SK-N-SH treated with all-trans-retinoic acid at 6 μM for 48 hours (cell line): ENCODE results near the gene DLL1.

ENCODE experiments used
- ATAC-seq: fragments of 200-7000 bp; cut with Tn5 transposase; 3 replicates; pipeline ENCODE4 v1.9.1; 2020; ENCODE audit warnings: mild to moderate bottlenecking, moderate library complexity
- ARNTL ChIP-seq: fragments of 450-650 bp; formaldehyde crosslinking; IDR thresholded peaks from 2 replicates; pipeline ENCODE4 v1.5.0; 2020; ENCODE audit warnings: low read depth, mild to moderate bottlenecking, moderate library complexity, borderline replicate concordance
- BACH2 ChIP-seq: fragments of 250-450 bp; sonication (Bioruptor Pico); IDR thresholded peaks from 2 replicates; pipeline ENCODE4 v1.9.0; 2021; ENCODE audit warnings: mild to moderate bottlenecking, borderline replicate concordance
- CSDC2 ChIP-seq: fragments of 250-450 bp; sonication (Bioruptor Pico); IDR thresholded peaks from 2 replicates; pipeline ENCODE4 v1.5.0; 2020; ENCODE audit warnings: mild to moderate bottlenecking, moderate library complexity
- CSRNP3 ChIP-seq: fragments of 250-450 bp; sonication (Bioruptor Pico); IDR thresholded peaks from 2 replicates; pipeline ENCODE4 v1.5.1; 2021; ENCODE audit warnings: mild to moderate bottlenecking, moderate library complexity
- ESRRG ChIP-seq: fragments of 250-450 bp; sonication (Bioruptor Pico); IDR thresholded peaks from 2 replicates; pipeline ENCODE4 v1.6.1; 2021; ENCODE audit warnings: mild to moderate bottlenecking
- GLIS3 ChIP-seq: fragments of 250-450 bp; sonication (Bioruptor Pico); IDR thresholded peaks from 2 replicates; pipeline ENCODE4 v1.5.0; 2020; ENCODE audit warnings: mild to moderate bottlenecking, moderate library complexity
- ISL1 ChIP-seq: fragments of 250-450 bp; sonication (Bioruptor Pico); IDR thresholded peaks from 2 replicates; pipeline ENCODE4 v2.1.2; 2022; ENCODE audit warnings: mild to moderate bottlenecking, moderate library complexity
- OSR1 ChIP-seq: fragments of 250-450 bp; sonication (Bioruptor Pico); IDR thresholded peaks from 2 replicates; pipeline ENCODE4 v1.8.0; 2022; ENCODE audit warnings: moderate library complexity, mild to moderate bottlenecking, inconsistent platforms
- PATZ1 ChIP-seq: fragments of 250-450 bp; sonication (Bioruptor Pico); IDR thresholded peaks from 2 replicates; pipeline ENCODE4 v1.8.0; 2020; ENCODE audit warnings: mild to moderate bottlenecking, moderate library complexity, borderline replicate concordance
- POU6F1 ChIP-seq: fragments of 250-450 bp; sonication (Bioruptor Pico); IDR thresholded peaks from 2 replicates; pipeline ENCODE4 v1.8.0; 2021; ENCODE audit warnings: low read depth, mild to moderate bottlenecking, moderate library complexity, borderline replicate concordance
- PPARA ChIP-seq: fragments of 250-450 bp; sonication (Bioruptor Pico); IDR thresholded peaks from 2 replicates; pipeline ENCODE4 v1.5.0; 2020; ENCODE audit warnings: mild to moderate bottlenecking, borderline replicate concordance
- SNAI2 ChIP-seq: fragments of 250-450 bp; sonication (Bioruptor Pico); IDR thresholded peaks from 2 replicates; pipeline ENCODE4 v1.5.0; 2020; ENCODE audit warnings: mild to moderate bottlenecking, moderate library complexity
- TCF4 ChIP-seq: fragments of 250-450 bp; sonication (Bioruptor Pico); IDR thresholded peaks from 2 replicates; pipeline ENCODE4 v1.8.0; 2021; ENCODE audit warnings: mild to moderate bottlenecking, moderate library complexity, borderline replicate concordance
- TOX ChIP-seq: fragments of 250-450 bp; sonication (Bioruptor Pico); IDR thresholded peaks from 2 replicates; pipeline ENCODE4 v1.8.0; 2021; ENCODE audit warnings: mild to moderate bottlenecking, moderate library complexity, borderline replicate concordance
- ZC3H10 ChIP-seq: fragments of 250-450 bp; sonication (Bioruptor Pico); IDR thresholded peaks from 2 replicates; pipeline ENCODE4 v1.5.1; 2021; ENCODE audit warnings: mild to moderate bottlenecking, moderate library complexity
- ZFP3 ChIP-seq: fragments of 250-450 bp; sonication (Bioruptor Pico); IDR thresholded peaks from 2 replicates; pipeline ENCODE4 v1.5.0; 2020; ENCODE audit warnings: mild to moderate bottlenecking, moderate library complexity
- ZFP30 ChIP-seq: fragments of 450-650 bp; formaldehyde crosslinking; IDR thresholded peaks from 2 replicates; pipeline ENCODE4 v1.5.0; 2022; ENCODE audit warnings: mild to moderate bottlenecking, moderate library complexity
- ZNF565 ChIP-seq: fragments of 450-650 bp; formaldehyde crosslinking; conservative IDR thresholded peaks from 2 replicates; pipeline ENCODE4 v1.5.0; 2020; ENCODE audit warnings: low read depth, mild to moderate bottlenecking, moderate library complexity
- ZNF70 ChIP-seq: fragments of 450-650 bp; formaldehyde crosslinking; IDR thresholded peaks from 2 replicates; pipeline ENCODE4 v1.5.0; 2020; ENCODE audit warnings: mild to moderate bottlenecking, moderate library complexity
- ZNF8 ChIP-seq: fragments of 450-650 bp; formaldehyde crosslinking; IDR thresholded peaks from 2 replicates; pipeline ENCODE4 v1.5.0; 2020; ENCODE audit warnings: mild to moderate bottlenecking, moderate library complexity
- TF ChIP-seq, protein P1 (sequence below): fragments of 250-450 bp; sonication (Bioruptor Pico); IDR thresholded peaks from 2 replicates; pipeline ENCODE4 v1.5.1; 2020; ENCODE audit warnings: low read depth, mild to moderate bottlenecking, moderate library complexity
- TF ChIP-seq, protein P2 (sequence below): fragments of 250-450 bp; sonication (Bioruptor Pico); IDR thresholded peaks from 2 replicates; pipeline ENCODE4 v1.5.0; 2020; ENCODE audit warnings: mild to moderate bottlenecking, moderate library complexity

The DLL1 gene

GRCh38 chr6:170311696-170312095 lies 20.8 kb upstream of the DLL1 start:
- no peak for TF ChIP-seq ZNF8 (CRISPR knock-in tag)
- TF ChIP-seq, protein P1, sequence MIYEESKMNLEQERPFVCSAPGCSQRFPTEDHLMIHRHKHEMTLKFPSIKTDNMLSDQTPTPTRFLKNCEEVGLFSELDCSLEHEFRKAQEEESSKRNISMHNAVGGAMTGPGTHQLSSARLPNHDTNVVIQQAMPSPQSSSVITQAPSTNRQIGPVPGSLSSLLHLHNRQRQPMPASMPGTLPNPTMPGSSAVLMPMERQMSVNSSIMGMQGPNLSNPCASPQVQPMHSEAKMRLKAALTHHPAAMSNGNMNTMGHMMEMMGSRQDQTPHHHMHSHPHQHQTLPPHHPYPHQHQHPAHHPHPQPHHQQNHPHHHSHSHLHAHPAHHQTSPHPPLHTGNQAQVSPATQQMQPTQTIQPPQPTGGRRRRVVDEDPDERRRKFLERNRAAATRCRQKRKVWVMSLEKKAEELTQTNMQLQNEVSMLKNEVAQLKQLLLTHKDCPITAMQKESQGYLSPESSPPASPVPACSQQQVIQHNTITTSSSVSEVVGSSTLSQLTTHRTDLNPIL, result no peak
- no peak for TF ChIP-seq ZC3H10
- TF ChIP-seq PPARA, result no peak
- no peak for TF ChIP-seq CSRNP3
- TF ChIP-seq ESRRG (CRISPR knock-in tag), result no peak
- TF ChIP-seq ZNF70 (CRISPR knock-in tag), result no peak
- TF ChIP-seq ARNTL (CRISPR knock-in tag), result no peak
- no peak for TF ChIP-seq GLIS3
- TF ChIP-seq PATZ1 (CRISPR knock-in tag), result no peak
- TF ChIP-seq SNAI2 (CRISPR knock-in tag), result no peak
- no peak for TF ChIP-seq POU6F1
- TF ChIP-seq TCF4 (CRISPR knock-in tag), result no peak
- ATAC-seq, result no peak

DNA sequence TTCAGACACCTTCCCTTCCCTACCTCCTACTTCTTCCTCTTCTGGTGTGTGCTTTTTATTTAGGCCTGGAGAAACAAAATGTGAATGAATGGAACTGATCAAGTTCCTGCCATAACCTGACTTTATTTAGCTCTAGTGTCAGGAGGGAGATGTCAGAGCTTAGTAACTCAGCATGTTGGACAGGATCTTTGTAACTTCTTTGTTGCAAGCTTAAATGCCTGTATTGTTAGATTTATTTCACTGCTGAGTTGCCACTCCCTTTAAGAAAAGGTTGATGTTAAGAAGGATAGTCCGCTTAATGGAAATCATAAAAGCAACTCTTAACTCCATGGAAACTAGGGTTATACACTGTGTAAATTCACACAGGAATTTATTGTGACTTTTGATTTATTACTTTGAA lies 17.9 kb upstream of the DLL1 start:
- TF ChIP-seq ZNF8 (CRISPR knock-in tag) (no peak), ZFP30 (no peak), ESRRG (CRISPR knock-in tag) (no peak), BACH2 (CRISPR knock-in tag) (no peak), ZNF565 (no peak), TCF4 (CRISPR knock-in tag) (no peak), ZC3H10 (no peak), ZFP3 (CRISPR knock-in tag) (no peak), ARNTL (CRISPR knock-in tag) (no peak), ZNF70 (CRISPR knock-in tag) (no peak), PPARA (no peak), GLIS3 (no peak)
- TF ChIP-seq, protein P1, result no peak
- no peak for ATAC-seq

DNA sequence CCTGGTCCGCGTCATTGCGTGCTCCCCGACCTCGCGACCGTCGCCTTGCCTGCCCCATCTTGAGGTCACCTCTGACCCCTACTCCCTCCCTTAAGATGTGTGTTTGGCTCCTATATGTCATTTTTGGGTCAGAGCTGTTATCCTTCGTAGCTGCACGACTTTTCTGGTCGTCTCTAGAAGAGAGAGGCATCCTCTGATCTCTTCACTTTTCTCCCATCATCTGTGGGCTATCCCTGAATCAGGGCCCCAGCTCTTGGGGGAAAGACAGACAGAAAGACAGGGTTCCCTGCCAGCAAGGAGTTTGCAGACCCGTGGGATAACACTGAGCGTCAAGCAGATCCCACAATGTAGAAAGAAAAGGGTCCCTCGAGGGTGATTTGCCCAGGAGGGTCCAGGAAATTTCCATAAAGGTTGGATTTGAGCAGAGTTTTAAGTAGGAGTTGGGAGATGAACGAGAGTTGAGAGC lies 16.2 kb upstream of the DLL1 start:
- peak; percentile 16; the same call in 2 of the 3 replicates for ATAC-seq
- no peak for TF ChIP-seq SNAI2 (CRISPR knock-in tag)
- TF ChIP-seq ISL1 (CRISPR knock-in tag), result no peak
- TF ChIP-seq ARNTL (CRISPR knock-in tag), result no peak
- no peak for TF ChIP-seq BACH2 (CRISPR knock-in tag)
- TF ChIP-seq CSRNP3, result no peak
- TF ChIP-seq TOX (CRISPR knock-in tag), result no peak
- no peak for TF ChIP-seq ZFP30
- TF ChIP-seq, protein P1, result no peak
- TF ChIP-seq, protein P2, sequence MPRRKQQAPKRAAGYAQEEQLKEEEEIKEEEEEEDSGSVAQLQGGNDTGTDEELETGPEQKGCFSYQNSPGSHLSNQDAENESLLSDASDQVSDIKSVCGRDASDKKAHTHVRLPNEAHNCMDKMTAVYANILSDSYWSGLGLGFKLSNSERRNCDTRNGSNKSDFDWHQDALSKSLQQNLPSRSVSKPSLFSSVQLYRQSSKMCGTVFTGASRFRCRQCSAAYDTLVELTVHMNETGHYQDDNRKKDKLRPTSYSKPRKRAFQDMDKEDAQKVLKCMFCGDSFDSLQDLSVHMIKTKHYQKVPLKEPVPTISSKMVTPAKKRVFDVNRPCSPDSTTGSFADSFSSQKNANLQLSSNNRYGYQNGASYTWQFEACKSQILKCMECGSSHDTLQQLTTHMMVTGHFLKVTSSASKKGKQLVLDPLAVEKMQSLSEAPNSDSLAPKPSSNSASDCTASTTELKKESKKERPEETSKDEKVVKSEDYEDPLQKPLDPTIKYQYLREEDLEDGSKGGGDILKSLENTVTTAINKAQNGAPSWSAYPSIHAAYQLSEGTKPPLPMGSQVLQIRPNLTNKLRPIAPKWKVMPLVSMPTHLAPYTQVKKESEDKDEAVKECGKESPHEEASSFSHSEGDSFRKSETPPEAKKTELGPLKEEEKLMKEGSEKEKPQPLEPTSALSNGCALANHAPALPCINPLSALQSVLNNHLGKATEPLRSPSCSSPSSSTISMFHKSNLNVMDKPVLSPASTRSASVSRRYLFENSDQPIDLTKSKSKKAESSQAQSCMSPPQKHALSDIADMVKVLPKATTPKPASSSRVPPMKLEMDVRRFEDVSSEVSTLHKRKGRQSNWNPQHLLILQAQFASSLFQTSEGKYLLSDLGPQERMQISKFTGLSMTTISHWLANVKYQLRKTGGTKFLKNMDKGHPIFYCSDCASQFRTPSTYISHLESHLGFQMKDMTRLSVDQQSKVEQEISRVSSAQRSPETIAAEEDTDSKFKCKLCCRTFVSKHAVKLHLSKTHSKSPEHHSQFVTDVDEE (CRISPR knock-in tag), result no peak
- TF ChIP-seq OSR1 (CRISPR knock-in tag), result no peak
- TF ChIP-seq TCF4 (CRISPR knock-in tag), result no peak
- no peak for TF ChIP-seq PATZ1 (CRISPR knock-in tag)
- TF ChIP-seq CSDC2 (CRISPR knock-in tag), result no peak
